Type B pancreatic cell (in vitro differentiated cells): ENCODE results near the gene RNF217. TPM values are rescaled to one million over a fixed set of nuclear protein-coding genes. Genes with fewer than 3 reads are reported as not detected.

Experiments used
- DNase-seq: peaks from one replicate; pipeline ENCODE4 v3.0.0; 2021; ENCODE audit warnings: mixed read lengths; ENCODE audit not compliant: unreplicated experiment; ENCODE audit errors: extremely low spot score
- H3K27ac Mint-ChIP-seq: 2 replicates; pipeline ENCODE4 v1.8.0; 2021; ENCODE audit warnings: mild to moderate bottlenecking, mixed read lengths
- H3K27me3 Mint-ChIP-seq: 2 replicates; pipeline ENCODE4 v1.8.0; 2021; ENCODE audit warnings: mixed read lengths
- H3K36me3 Mint-ChIP-seq: 2 replicates; pipeline ENCODE4 v1.8.0; 2021; ENCODE audit warnings: mixed read lengths
- H3K4me1 Mint-ChIP-seq: one replicate; pipeline ENCODE4 v1.8.0; 2021; ENCODE audit warnings: mixed read lengths; ENCODE audit not compliant: unreplicated experiment
- H3K4me3 Mint-ChIP-seq: 2 replicates; pipeline ENCODE4 v1.8.0; 2021; ENCODE audit warnings: mild to moderate bottlenecking, mixed read lengths
- H3K9me3 Mint-ChIP-seq: 2 replicates; pipeline ENCODE4 v1.8.0; 2021; ENCODE audit warnings: mixed read lengths
- CTCF ChIP-seq: fragments of 200-600 bp; sonication (generic); conservative IDR thresholded peaks from 2 replicates; pipeline ENCODE4 v1.5.0; 2021; ENCODE audit warnings: antibody characterized with exemption, mild to moderate bottlenecking
- total RNA-seq: library from RNA; stranded (reverse); gene quantifications from 2 replicates; pipeline ENCODE4 v1.2.1, GENCODE V29; 2021; ENCODE audit warnings: low replicate concordance

The RNF217 gene
- total RNA-seq, 1 donor from 2014 or later: 22.1 TPM

GRCh38 chr6:125116710-125117109 lies 154.5 kb downstream of the RNF217 start:
- DNase-seq: no peak
- no peak for TF ChIP-seq CTCF
- peaks cover 4% of the 10 kb centered on the region for H3K9me3 Mint-ChIP-seq
- no peaks in the 10 kb centered on the region for H3K27me3 Mint-ChIP-seq
- no peak overlapping the region for H3K4me3 Mint-ChIP-seq
- H3K36me3 Mint-ChIP-seq: no peaks in the 10 kb centered on the region
- H3K4me1 Mint-ChIP-seq: no peaks in the 10 kb centered on the region
- no peak overlapping the region for H3K27ac Mint-ChIP-seq

GRCh38 chr6:125117818-125118217 lies 155.6 kb downstream of the RNF217 start:
- TF ChIP-seq CTCF: no peak
- no peak for DNase-seq
- no peak overlapping the region for H3K4me3 Mint-ChIP-seq
- H3K27me3 Mint-ChIP-seq: no peaks in the 10 kb centered on the region
- no peak overlapping the region for H3K27ac Mint-ChIP-seq
- H3K36me3 Mint-ChIP-seq: no peaks in the 10 kb centered on the region
- no peaks in the 10 kb centered on the region for H3K9me3 Mint-ChIP-seq
- H3K4me1 Mint-ChIP-seq: no peaks in the 10 kb centered on the region

GRCh38 chr6:125120054-125120590 lies 157.9 kb downstream of the RNF217 start:
- Mint-ChIP-seq H3K36me3 (no peaks in the 10 kb centered on the region), H3K4me1 (peaks cover 8% of the 10 kb centered on the region), H3K4me3 (no peak overlapping the region), H3K27me3 (no peaks in the 10 kb centered on the region), H3K9me3 (peaks cover 3% of the 10 kb centered on the region), H3K27ac (no peak overlapping the region)
- no peak for DNase-seq
- no peak for TF ChIP-seq CTCF

GRCh38 chr6:125121894-125122293 lies 159.7 kb downstream of the RNF217 start:
- H3K4me1 Mint-ChIP-seq: peaks cover 8% of the 10 kb centered on the region
- no peak for DNase-seq
- H3K27me3 Mint-ChIP-seq: no peaks in the 10 kb centered on the region
- H3K4me3 Mint-ChIP-seq: no peak overlapping the region
- H3K36me3 Mint-ChIP-seq: no peaks in the 10 kb centered on the region
- H3K27ac Mint-ChIP-seq: no peak overlapping the region
- H3K9me3 Mint-ChIP-seq: peaks cover 7% of the 10 kb centered on the region
- TF ChIP-seq CTCF: no peak

GRCh38 chr6:125123051-125123450 lies 160.8 kb downstream of the RNF217 start:
- Mint-ChIP-seq H3K36me3 (no peaks in the 10 kb centered on the region), H3K4me3 (no peak overlapping the region), H3K27me3 (no peaks in the 10 kb centered on the region), H3K27ac (no peak overlapping the region), H3K9me3 (peaks cover 13% of the 10 kb centered on the region), H3K4me1 (peaks cover 8% of the 10 kb centered on the region)
- TF ChIP-seq CTCF: no peak
- DNase-seq: no peak

- Mint-ChIP-seq H3K4me1 (peaks cover 8% of the 10 kb centered on the region), H3K27ac (no peak overlapping the region), H3K36me3 (no peaks in the 10 kb centered on the region)
These were observed 161.3 kb downstream of the RNF217 start for GRCh38 chr6:125123468-125124048.

More at GRCh38 chr6:125123468-125124048, 161.3 kb downstream of the RNF217 start:
- H3K4me3 Mint-ChIP-seq: no peak overlapping the region
- DNase-seq: no peak
- no peaks in the 10 kb centered on the region for H3K27me3 Mint-ChIP-seq
- H3K9me3 Mint-ChIP-seq: peaks cover 13% of the 10 kb centered on the region
- no peak for TF ChIP-seq CTCF
